Lower leg skin (tissue), 3 donors: ENCODE data around the gene DISP3.

Experiments
- CTCF ChIP-seq, 3 donors: fragments of 450-650 bp; IDR thresholded peaks; one replicate each; pipeline ENCODE4 v1.5.1; 2016; ENCODE audit warnings: antibody characterized with exemption in 3 of 3, mild to moderate bottlenecking in 3 of 3, moderate library complexity in 2 of 3
- POLR2A ChIP-seq, 2 donors: fragments of 450-650 bp; IDR thresholded peaks; one replicate each; pipeline ENCODE4 v1.6.1; 2016 to 2017; ENCODE audit warnings: antibody characterized with exemption in 2 of 2, mild to moderate bottlenecking in 1 of 2, moderate library complexity in 1 of 2

DNA sequence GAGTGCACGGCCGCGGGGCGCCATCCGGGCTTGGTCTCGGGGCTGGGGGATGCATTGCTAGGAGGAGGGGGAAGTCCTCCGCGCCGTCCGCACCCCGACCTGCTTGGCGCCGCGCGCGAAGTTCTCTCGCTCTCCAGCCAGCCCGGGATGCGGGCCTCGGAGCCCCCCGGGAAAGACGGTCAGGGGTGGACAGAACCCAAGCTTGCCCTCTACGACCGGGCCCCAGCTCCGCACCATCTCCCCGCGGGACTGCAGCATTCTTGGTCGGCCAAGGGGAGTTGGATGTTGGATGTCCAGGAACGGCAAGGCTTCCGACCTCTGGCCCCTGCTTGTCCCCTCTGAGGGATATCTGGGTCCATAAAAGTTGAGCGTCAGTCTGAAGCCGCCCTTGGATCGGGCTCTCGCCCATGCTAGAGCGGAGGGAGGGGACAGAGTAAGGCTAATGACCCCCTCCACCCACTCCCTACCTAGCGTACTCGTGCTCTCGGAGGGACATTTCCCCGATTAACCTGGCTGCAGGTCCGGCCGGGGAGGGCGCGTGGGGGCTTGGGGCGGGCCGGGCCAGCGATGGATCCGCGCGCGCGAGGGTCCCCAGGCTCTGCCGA, 522 bp downstream of the DISP3 start:
- TF ChIP-seq POLR2A (IDR thresholded peaks at IDR 0.05) (no peak), CTCF (IDR thresholded peaks at IDR 0.05) (no peak)
